GM23338 (cell line): ENCODE data around the gene ROR1.

Source experiments
- CREB1 ChIP-seq: fragments of 250-450 bp; sonication (Bioruptor Pico); IDR thresholded peaks from 2 replicates; pipeline ENCODE4 v1.5.0; 2020; ENCODE audit warnings: low read depth, mild to moderate bottlenecking, moderate library complexity
- EZH2 ChIP-seq: fragments of 200-600 bp; sonication (generic); IDR thresholded peaks from one replicate; pipeline ENCODE4 v1.8.0; 2017; ENCODE audit warnings: antibody characterized with exemption, mild to moderate bottlenecking, low read depth; ENCODE audit not compliant: unreplicated experiment
- POLR2AphosphoS5 ChIP-seq: IDR thresholded peaks from 2 replicates; pipeline ENCODE4 v1.6.1; 2016; ENCODE audit warnings: antibody characterized with exemption, low read depth
- TF ChIP-seq, protein P1 (sequence below), 2 experiments: fragments of 200-600 bp in 1 of 2; sonication (generic) in 1 of 2; conservative IDR thresholded peaks; 2 replicates each; pipeline versions ENCODE4 v1.5.1 to v1.6.1; 2016 to 2017; ENCODE audit warnings: antibody characterized with exemption in 2 of 2, low read depth in 2 of 2, mild to moderate bottlenecking in 2 of 2, moderate library complexity in 1 of 2
- TF ChIP-seq, protein P2 (sequence below): IDR thresholded peaks from one replicate; pipeline ENCODE4 v1.6.1; 2018; ENCODE audit warnings: antibody characterized with exemption; ENCODE audit not compliant: unreplicated experiment

- TF ChIP-seq, protein P1, sequence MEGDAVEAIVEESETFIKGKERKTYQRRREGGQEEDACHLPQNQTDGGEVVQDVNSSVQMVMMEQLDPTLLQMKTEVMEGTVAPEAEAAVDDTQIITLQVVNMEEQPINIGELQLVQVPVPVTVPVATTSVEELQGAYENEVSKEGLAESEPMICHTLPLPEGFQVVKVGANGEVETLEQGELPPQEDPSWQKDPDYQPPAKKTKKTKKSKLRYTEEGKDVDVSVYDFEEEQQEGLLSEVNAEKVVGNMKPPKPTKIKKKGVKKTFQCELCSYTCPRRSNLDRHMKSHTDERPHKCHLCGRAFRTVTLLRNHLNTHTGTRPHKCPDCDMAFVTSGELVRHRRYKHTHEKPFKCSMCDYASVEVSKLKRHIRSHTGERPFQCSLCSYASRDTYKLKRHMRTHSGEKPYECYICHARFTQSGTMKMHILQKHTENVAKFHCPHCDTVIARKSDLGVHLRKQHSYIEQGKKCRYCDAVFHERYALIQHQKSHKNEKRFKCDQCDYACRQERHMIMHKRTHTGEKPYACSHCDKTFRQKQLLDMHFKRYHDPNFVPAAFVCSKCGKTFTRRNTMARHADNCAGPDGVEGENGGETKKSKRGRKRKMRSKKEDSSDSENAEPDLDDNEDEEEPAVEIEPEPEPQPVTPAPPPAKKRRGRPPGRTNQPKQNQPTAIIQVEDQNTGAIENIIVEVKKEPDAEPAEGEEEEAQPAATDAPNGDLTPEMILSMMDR (conservative IDR thresholded peaks at IDR 0.05; ENCODE audit: low read depth in 2 of 2): peak in 1 of 2 experiments; percentile 15; a peak in 1 of 4 replicates
- TF ChIP-seq, protein P2, sequence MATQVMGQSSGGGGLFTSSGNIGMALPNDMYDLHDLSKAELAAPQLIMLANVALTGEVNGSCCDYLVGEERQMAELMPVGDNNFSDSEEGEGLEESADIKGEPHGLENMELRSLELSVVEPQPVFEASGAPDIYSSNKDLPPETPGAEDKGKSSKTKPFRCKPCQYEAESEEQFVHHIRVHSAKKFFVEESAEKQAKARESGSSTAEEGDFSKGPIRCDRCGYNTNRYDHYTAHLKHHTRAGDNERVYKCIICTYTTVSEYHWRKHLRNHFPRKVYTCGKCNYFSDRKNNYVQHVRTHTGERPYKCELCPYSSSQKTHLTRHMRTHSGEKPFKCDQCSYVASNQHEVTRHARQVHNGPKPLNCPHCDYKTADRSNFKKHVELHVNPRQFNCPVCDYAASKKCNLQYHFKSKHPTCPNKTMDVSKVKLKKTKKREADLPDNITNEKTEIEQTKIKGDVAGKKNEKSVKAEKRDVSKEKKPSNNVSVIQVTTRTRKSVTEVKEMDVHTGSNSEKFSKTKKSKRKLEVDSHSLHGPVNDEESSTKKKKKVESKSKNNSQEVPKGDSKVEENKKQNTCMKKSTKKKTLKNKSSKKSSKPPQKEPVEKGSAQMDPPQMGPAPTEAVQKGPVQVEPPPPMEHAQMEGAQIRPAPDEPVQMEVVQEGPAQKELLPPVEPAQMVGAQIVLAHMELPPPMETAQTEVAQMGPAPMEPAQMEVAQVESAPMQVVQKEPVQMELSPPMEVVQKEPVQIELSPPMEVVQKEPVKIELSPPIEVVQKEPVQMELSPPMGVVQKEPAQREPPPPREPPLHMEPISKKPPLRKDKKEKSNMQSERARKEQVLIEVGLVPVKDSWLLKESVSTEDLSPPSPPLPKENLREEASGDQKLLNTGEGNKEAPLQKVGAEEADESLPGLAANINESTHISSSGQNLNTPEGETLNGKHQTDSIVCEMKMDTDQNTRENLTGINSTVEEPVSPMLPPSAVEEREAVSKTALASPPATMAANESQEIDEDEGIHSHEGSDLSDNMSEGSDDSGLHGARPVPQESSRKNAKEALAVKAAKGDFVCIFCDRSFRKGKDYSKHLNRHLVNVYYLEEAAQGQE: no peak
- TF ChIP-seq CREB1 (CRISPR knock-in tag): no peak
- TF ChIP-seq EZH2: no peak
- TF ChIP-seq POLR2AphosphoS5: no peak
Observed at GRCh38 chr1:64061430-64062104, 287.8 kb downstream of the ROR1 start.
